ENCODE measurements around the gene RBM27.
"Not testable (repeated sequence)": the region's sequence is repeated elsewhere in the genome, so short reads cannot be mapped to it uniquely, and the experiment has no call there.

Gene RBM27

DNA sequence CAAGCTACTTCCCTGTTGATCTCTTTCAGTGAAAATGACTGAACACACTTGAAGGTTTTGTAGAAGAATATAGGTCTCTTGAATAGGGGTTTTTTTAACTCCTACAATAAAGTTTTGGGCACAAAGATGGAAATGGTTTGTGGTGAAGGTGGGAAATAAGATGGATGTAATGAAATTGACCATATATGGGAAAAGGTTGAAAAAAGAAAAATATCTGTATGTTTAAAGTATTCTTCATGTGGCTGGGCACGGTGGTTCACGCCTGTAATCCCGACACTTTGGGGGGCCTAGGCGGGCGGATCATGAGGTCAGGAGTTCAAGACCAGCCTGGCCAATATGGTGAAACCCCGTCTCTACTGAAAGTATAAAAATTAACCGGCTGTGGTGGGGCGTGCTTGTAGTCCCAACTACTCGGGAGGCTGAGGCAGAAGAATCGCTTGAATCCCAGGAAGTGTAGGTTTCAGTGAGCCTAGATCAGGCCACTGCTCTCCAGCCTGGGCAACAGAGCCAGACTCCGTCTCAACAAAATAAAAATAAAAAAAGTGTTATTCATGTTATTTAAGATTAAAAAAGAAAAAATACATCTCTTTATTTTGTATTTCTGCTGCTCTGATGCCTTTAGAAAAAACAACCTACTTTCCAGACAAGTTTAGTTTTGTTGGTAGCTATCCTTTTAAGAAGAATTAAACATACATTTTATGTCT lies 2.2 kb downstream of the RBM27 start:
- DNase-seq (ENCODE audit: extremely low spot score) = no peak
- CTCF ChIA-PET = interaction anchor here (0.9 to 1.1 kb wide), 2 partner anchors 14 to 241 kb away, joined by 3 to 4 read pairs; partner anchors contain the start of gene TCERG1
- POLR2A ChIA-PET = interaction anchor here (0.6 kb wide), 1 partner anchor 269 kb away, joined by 3 read pairs; no protein-coding TSS in a partner anchor
- TF ChIP-seq, protein P1, sequence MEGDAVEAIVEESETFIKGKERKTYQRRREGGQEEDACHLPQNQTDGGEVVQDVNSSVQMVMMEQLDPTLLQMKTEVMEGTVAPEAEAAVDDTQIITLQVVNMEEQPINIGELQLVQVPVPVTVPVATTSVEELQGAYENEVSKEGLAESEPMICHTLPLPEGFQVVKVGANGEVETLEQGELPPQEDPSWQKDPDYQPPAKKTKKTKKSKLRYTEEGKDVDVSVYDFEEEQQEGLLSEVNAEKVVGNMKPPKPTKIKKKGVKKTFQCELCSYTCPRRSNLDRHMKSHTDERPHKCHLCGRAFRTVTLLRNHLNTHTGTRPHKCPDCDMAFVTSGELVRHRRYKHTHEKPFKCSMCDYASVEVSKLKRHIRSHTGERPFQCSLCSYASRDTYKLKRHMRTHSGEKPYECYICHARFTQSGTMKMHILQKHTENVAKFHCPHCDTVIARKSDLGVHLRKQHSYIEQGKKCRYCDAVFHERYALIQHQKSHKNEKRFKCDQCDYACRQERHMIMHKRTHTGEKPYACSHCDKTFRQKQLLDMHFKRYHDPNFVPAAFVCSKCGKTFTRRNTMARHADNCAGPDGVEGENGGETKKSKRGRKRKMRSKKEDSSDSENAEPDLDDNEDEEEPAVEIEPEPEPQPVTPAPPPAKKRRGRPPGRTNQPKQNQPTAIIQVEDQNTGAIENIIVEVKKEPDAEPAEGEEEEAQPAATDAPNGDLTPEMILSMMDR (IDR thresholded peaks at IDR 0.05; ENCODE audit: control extremely low read depth, extremely low read depth, low read depth, missing control alignments) = no peak

DNA sequence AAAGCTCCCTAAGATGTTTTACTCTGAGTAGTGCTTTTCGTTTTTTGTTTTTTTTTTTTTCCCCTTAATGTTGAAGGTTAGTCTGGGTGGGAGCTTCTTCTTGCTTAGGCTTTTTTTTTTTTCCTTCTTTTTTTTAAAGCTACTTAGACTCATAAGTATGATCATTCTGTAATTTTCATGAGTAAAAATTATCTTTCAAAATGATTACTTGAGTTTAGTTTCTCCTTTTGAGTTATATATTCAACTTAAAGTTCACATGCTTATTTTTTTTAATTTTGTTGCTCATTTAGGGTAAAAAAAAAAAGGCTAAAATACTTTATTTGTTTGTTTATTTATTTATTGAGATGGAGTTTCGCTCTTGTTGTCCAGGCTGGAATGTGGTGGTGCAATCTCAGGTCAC lies 2.9 kb downstream of the RBM27 start:
- TF ChIP-seq, protein P1 (IDR thresholded peaks at IDR 0.05; ENCODE audit: control extremely low read depth, extremely low read depth, low read depth, missing control alignments) = no peak
- ChIA-PET CTCF (interaction anchor here (0.9 to 1.1 kb wide), 2 partner anchors 13 to 241 kb away, joined by 3 to 4 read pairs; partner anchors contain the start of gene TCERG1), POLR2A (interaction anchor here (0.6 kb wide), 1 partner anchor 268 kb away, joined by 3 read pairs; no protein-coding TSS in a partner anchor)
- no peak for DNase-seq (ENCODE audit: extremely low spot score)

- TF ChIP-seq, protein P1 (IDR thresholded peaks at IDR 0.05; ENCODE audit: control extremely low read depth, extremely low read depth, low read depth, missing control alignments) = no peak
- DNase-seq (ENCODE audit: extremely low spot score) = no peak
- CTCF ChIA-PET = no interaction called here
- POLR2A ChIA-PET = no interaction called here
Observed at GRCh38 chr5:146208916-146209522, 5.6 kb downstream of the RBM27 start.

DNA sequence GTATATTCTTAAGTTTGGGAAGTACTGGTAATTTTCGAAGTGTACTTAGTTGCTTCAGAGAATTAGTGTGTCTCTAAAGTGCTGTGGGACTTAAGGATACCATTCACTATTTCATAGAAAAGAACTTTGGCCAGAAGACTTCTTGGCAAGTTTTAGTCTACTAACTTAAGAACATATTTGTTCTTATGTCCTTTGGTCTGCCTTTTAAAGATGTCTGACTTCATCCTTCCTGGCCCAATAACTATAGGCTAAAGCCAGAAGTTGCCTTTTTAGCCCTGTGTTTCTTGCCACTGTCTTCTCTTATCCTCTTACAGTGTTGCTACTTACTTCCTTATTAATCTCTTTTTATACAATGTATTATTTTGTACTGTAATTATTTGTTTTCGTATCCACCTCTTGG lies 6.3 kb downstream of the RBM27 start:
- DNase-seq (ENCODE audit: extremely low spot score) = no peak
- CTCF ChIA-PET = no interaction called here

GRCh38 chr5:146210810-146211209 lies 7.4 kb downstream of the RBM27 start:
- POLR2A ChIA-PET; DNase-seq (ENCODE audit: extremely low spot score); CTCF ChIA-PET: not testable (repeated sequence)

More for the DNA sequence above, 6.3 kb downstream of the RBM27 start:
- POLR2A ChIA-PET = no interaction called here
- TF ChIP-seq, protein P1 (IDR thresholded peaks at IDR 0.05; ENCODE audit: control extremely low read depth, extremely low read depth, low read depth, missing control alignments) = no peak

GRCh38 chr5:146213210-146213826 lies 9.9 kb downstream of the RBM27 start:
- DNase-seq (ENCODE audit: extremely low spot score) = no peak
- ChIA-PET POLR2A (no interaction called here), CTCF (no interaction called here)
- TF ChIP-seq, protein P1 (IDR thresholded peaks at IDR 0.05; ENCODE audit: control extremely low read depth, extremely low read depth, low read depth, missing control alignments) = no peak

DNA sequence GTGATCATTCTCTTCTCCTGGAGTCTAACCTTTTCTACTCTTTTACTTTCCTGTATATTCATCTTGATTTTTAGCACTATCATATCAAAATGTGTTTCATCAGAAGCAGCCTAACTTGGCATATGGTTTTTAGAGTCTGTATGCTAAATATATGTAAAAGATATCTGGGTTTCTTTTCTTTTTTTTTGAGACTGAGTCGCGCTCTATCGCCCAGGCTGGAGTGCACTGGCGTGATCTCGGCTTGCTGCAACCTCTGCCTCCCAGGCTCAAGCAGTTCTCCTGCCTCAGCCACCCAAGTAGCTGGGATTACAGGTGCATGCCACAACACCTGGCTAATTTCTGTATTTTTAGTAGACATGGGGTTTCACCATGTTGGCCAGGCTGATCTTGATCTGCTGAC lies 11.5 kb downstream of the RBM27 start:
- POLR2A ChIA-PET; DNase-seq (ENCODE audit: extremely low spot score): not testable (repeated sequence)
- CTCF ChIA-PET = interaction anchor here (1.0 to 1.1 kb wide), 2 partner anchors 12 to 32 kb away, joined by 3 to 4 read pairs; partner anchors contain the start of genes LARS1 and RBM27
